GM12878 (cell line): Measurements from ENCODE around the gene TBCB. TPM values are rescaled to one million over a fixed set of nuclear protein-coding genes. Genes with fewer than 3 reads are reported as not detected.
A peak's percentile ranks its signal among the peaks of the same experiment; 100 is the strongest.

Source experiments
- ATAC-seq: fragments of 200-7000 bp; cut with Tn5 transposase; 3 replicates; pipeline ENCODE4 v1.9.1; 2020; ENCODE audit warnings: mild to moderate bottlenecking, moderate library complexity
- BruUV-seq: library from RNA; stranded (reverse); fragments of 400-500 nt; replicated peaks from 2 replicates; lab custom pipeline; 2021; lab: Mats Ljungman, UMichigan
- CTCF ChIA-PET: fragments of 300-600 bp; sonication (Branson Sonifier 250); formaldehyde crosslinking; extraction: SDS; loops from one replicate; lab custom pipeline; 2021; ENCODE audit warnings: inconsistent platforms; lab: Yijun Ruan, JAX
- POLR2A ChIA-PET: fragments of 350-600 bp; formaldehyde crosslinking; extraction: SDS; loops from one replicate; lab custom pipeline; 2021; ENCODE audit warnings: inconsistent platforms; lab: Charles Lee
- RAD21 ChIA-PET: fragments of 300-600 bp; sonication (Branson Sonifier 250); formaldehyde crosslinking; loops from one replicate; lab custom pipeline; 2023; ENCODE audit warnings: antibody characterized with exemption; ENCODE audit not compliant: unreplicated experiment; lab: Charles Lee
- SMC1A ChIA-PET: fragments of 300-600 bp; sonication (Branson Sonifier 250); formaldehyde crosslinking; loops from one replicate; lab custom pipeline; 2023; ENCODE audit not compliant: unreplicated experiment, uncharacterized antibody; lab: Charles Lee
- DNase-seq: peaks from one replicate; pipeline ENCODE4 v3.0.0-alpha.2; 2011; ENCODE audit warnings: low read depth, low spot score
- FAIRE-seq: peaks from 3 replicates; lab custom pipeline; 2011; peaks lifted over from hg19 to GRCh38; lab: Jason Lieb, UNC
- H2AFZ ChIP-seq: 2 replicates; pipeline ENCODE4 v1.6.0; 2011; ENCODE audit warnings: low read depth, low read length, control low read depth; ENCODE audit not compliant: control insufficient read depth
- H3K27ac ChIP-seq: 2 replicates; pipeline ENCODE4 v1.5.1; 2011; ENCODE audit warnings: control low read depth; ENCODE audit not compliant: control insufficient read depth, insufficient read depth
- H3K27me3 ChIP-seq, 2 experiments: replicated peaks in 1 of 2; 2 replicates each; pipeline versions ENCODE4 v1.6.0 to v1.6.1; 2011; ENCODE audit warnings: low read length in 1 of 2; ENCODE audit not compliant: control insufficient read depth in 2 of 2, insufficient read depth in 2 of 2
- H3K36me3 ChIP-seq, 2 experiments: 2 replicates each; pipeline ENCODE4 v1.5.1; 2011; ENCODE audit warnings: low read length in 1 of 2; ENCODE audit not compliant: control insufficient read depth in 2 of 2, insufficient read depth in 2 of 2
- H3K4me1 ChIP-seq: 2 replicates; pipeline ENCODE4 v1.6.1; 2011; ENCODE audit warnings: mild to moderate bottlenecking, low read length, moderate library complexity, mixed read lengths; ENCODE audit not compliant: control insufficient read depth, insufficient read depth
- H3K4me2 ChIP-seq: 2 replicates; pipeline ENCODE4 v1.6.0; 2011; ENCODE audit warnings: control low read depth; ENCODE audit not compliant: control insufficient read depth, insufficient read depth
- H3K4me3 ChIP-seq: fragments of 200-600 bp; sonication (generic); 2 replicates; pipeline ENCODE4 v1.5.1; 2016
- H3K79me2 ChIP-seq: 2 replicates; pipeline ENCODE4 v1.6.0; 2011; ENCODE audit warnings: low read length; ENCODE audit not compliant: control insufficient read depth, insufficient read depth
- H3K9ac ChIP-seq: 2 replicates; pipeline ENCODE4 v1.8.0; 2011; ENCODE audit warnings: low read length, control low read depth, mixed read lengths; ENCODE audit not compliant: control insufficient read depth, insufficient read depth
- H3K9me3 ChIP-seq: replicated peaks from 3 replicates; pipeline ENCODE4 v1.5.1; 2011; ENCODE audit warnings: mild to moderate bottlenecking, low read length; ENCODE audit not compliant: control insufficient read depth, insufficient read depth
- H4K20me1 ChIP-seq: 2 replicates; pipeline ENCODE4 v1.6.0; 2011; ENCODE audit not compliant: control insufficient read depth, insufficient read depth
- BCL3 ChIP-seq: IDR thresholded peaks from 2 replicates; pipeline ENCODE4 v1.6.1; 2011; ENCODE audit warnings: borderline replicate concordance, low read depth, mild to moderate bottlenecking, moderate library complexity, low read length; ENCODE audit not compliant: insufficient read depth, poor library complexity, severe bottlenecking
- BHLHE40 ChIP-seq, 2 experiments: fragments of 450-650 bp in 1 of 2; IDR thresholded peaks; 2 replicates each; pipeline ENCODE4 v1.6.1; 2011 to 2017; ENCODE audit warnings: low read depth in 2 of 2, borderline replicate concordance in 1 of 2, improper control_type of control experiment in 1 of 2, low read length in 1 of 2, mild to moderate bottlenecking in 1 of 2
- ETV6 ChIP-seq, 2 experiments: fragments of 450-650 bp in 1 of 2; IDR thresholded peaks in 1 of 2; conservative IDR thresholded peaks in 1 of 2; 2 replicates each; pipeline ENCODE4 v1.6.1; 2014; ENCODE audit warnings: antibody characterized with exemption in 1 of 2, borderline replicate concordance in 1 of 2, low read depth in 1 of 2, mild to moderate bottlenecking in 1 of 2, moderate library complexity in 1 of 2
- MYB ChIP-seq: fragments of 150-350 bp; IDR thresholded peaks from 2 replicates; pipeline ENCODE4 v1.6.1; 2014; ENCODE audit warnings: mild to moderate bottlenecking, low read depth, low read length, borderline replicate concordance
- PAX8 ChIP-seq: fragments of 450-650 bp; IDR thresholded peaks from 2 replicates; pipeline ENCODE4 v1.6.1; 2017; ENCODE audit warnings: mild to moderate bottlenecking, moderate library complexity
- POU2F2 ChIP-seq: IDR thresholded peaks from 3 replicates; pipeline ENCODE4 v1.6.1; 2011; ENCODE audit warnings: low read depth, mild to moderate bottlenecking, low read length, borderline replicate concordance
- SUZ12 ChIP-seq: fragments of 200-600 bp; sonication (generic); IDR thresholded peaks from one replicate; pipeline ENCODE4 v1.6.1; 2018; ENCODE audit warnings: antibody characterized with exemption, mild to moderate bottlenecking; ENCODE audit not compliant: unreplicated experiment
- ZBED1 ChIP-seq: IDR thresholded peaks from 2 replicates; pipeline ENCODE4 v1.6.1; 2016; ENCODE audit warnings: borderline replicate concordance
- ZNF24 ChIP-seq: fragments of 450-650 bp; IDR thresholded peaks from 2 replicates; pipeline ENCODE4 v1.6.1; 2017; ENCODE audit warnings: antibody characterized with exemption, mild to moderate bottlenecking
- ZNF687 ChIP-seq: fragments of 450-650 bp; IDR thresholded peaks from 2 replicates; pipeline ENCODE4 v1.6.1; 2017; ENCODE audit warnings: mild to moderate bottlenecking, moderate library complexity
- ZZZ3 ChIP-seq: IDR thresholded peaks from 2 replicates; pipeline ENCODE4 v1.6.1; 2011; ENCODE audit warnings: low read depth; ENCODE audit not compliant: control insufficient read depth, insufficient read length
- WGBS: methylation state at CpG from one replicate; pipeline ENCODE4 v1.1.6; 2016; ENCODE audit warnings: low lambda C conversion rate; ENCODE audit not compliant: insufficient replicate concordance, insufficient coverage; ENCODE audit errors: missing lambda C conversion rate; 5-methylcytosine and 5-hydroxymethylcytosine counted together
- in situ Hi-C: fragments of 300-500 bp; cut with MboI; formaldehyde crosslinking; loops from 9 replicates; pipeline ENCODE4 v1.14.3; 2018; ENCODE audit warnings: mixed read lengths
- intact Hi-C: fragments of 100-400 bp; cut with micrococcal nuclease; formaldehyde crosslinking; loops from one replicate; pipeline ENCODE4 v1.14.2; 2022; ENCODE audit not compliant: unreplicated experiment
- polyA plus RNA-seq, 11 experiments: library from polyadenylated mRNA; depleted of rRNA in 4 of 11; unstranded in 6 of 11; stranded (reverse) in 5 of 11; fragments of >200 nt; fragmentation: Nextera tagmentation in 4 of 11; fragmentation: Illumina TruSeq in 1 of 11; extraction: Ambion mirVana in 4 of 11; extraction: Trizol in 1 of 11; gene quantifications; 1 replicate in 1 of 11; 2 replicates in 10 of 11; pipeline versions ENCODE4 v1.2.1 to v1.2.3, GENCODE V29; 2011 to 2016; ENCODE audit warnings: inconsistent platforms in 2 of 11, missing spikeins in 2 of 11, low read depth in 1 of 11
- total RNA-seq, 4 experiments: library from RNA; depleted of rRNA in 3 of 4; stranded (reverse); fragments of >200 nt in 3 of 4; fragmentation: Illumina TruSeq in 1 of 4; extraction: Trizol in 1 of 4; gene quantifications; 2 replicates each; pipeline versions ENCODE4 v1.2.1 to v1.2.3, GENCODE V29; 2013 to 2021
- TF ChIP-seq, protein P1 (sequence below): fragments of 450-650 bp; IDR thresholded peaks from 2 replicates; pipeline ENCODE4 v1.6.1; 2016; ENCODE audit warnings: mild to moderate bottlenecking
- TF ChIP-seq, protein P2 (sequence below): IDR thresholded peaks from 2 replicates; pipeline ENCODE4 v1.6.1; 2012; ENCODE audit warnings: low read depth, low read length, improper control_type of control experiment

Gene TBCB
- total and polyA plus RNA-seq, 10 of the 15 experiments (the other 5 are each of a cell fraction or from before 2014, with no cell fraction given), result 9.4 to 193 (median 126) TPM

DNA sequence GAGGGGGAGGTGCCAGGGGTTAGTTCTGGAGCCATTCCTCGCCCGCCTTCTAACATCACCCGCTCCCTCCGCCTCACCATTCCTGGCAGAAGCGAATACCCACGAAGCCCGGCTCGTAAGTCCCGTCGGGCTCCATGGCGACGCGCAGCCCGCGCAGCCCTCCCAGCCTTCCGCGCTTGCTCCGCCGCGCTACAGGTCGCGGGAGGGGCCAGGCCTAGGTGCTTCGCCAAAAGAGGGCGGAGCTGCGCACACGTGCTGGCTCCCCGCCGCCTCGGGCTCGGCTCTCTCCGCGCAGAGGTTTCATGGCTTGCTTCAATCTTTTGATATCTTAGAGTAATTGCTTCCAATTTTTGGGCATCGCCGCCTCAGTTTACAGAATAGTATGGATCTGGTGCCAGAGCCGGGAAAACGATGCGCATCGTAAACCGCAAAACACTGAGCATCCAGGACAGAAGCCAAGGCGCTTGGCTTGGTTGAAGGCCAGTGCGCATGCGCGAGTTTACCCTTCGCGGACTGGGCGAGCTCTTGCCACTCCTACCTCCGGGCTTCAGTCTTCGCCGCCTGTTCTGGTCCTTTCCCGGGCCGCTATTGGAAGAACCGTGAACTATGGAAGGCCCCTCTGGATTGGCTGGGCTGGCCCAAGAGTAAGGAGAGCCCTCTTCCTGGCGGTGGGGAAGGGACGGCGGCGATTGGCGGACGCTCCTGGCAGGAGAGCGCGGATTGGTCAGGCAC lies 381 bp upstream of the TBCB start, which contains the start of gene POLR2I:
POLR2I (minus strand) TSS at position 155 of the 732 bp plus-strand sequence; CDS start at position 136, 19 bp downstream.
- peak within 1 kb of the TSS; percentile 94 for H3K4me2 ChIP-seq
- peak within 1 kb of the TSS; percentile 80 for H3K27ac ChIP-seq
- ATAC-seq (peak; percentile 94), DNase-seq (peak; percentile 97), FAIRE-seq (peak; percentile 99)
- SMC1A ChIA-PET, result interaction anchor here (0.7 to 2.9 kb wide), 8 partner anchors 10 to 233 kb away, joined by 3 to 12 read pairs (median 3); partner anchors contain the start of genes ZNF146 and ZNF565
- intact Hi-C loops (loop anchor here (1.0 to 10.0 kb wide), 4 partner anchors 55 to 1260 kb away; partner anchors contain the start of genes THAP8, WDR62, ZNF146 and ZNF527), in situ Hi-C loops (loop anchor here (10.0 kb wide), 1 partner anchor 370 kb away; the partner anchor contains the start of gene ZNF566)
- H3K9me3 ChIP-seq, result no peaks in the 10 kb centered on the region
- RAD21 ChIA-PET, result interaction anchor here (0.6 to 1.9 kb wide), 8 partner anchors 13 to 471 kb away, joined by 3 to 5 read pairs (median 3); partner anchors contain the start of gene ALKBH6
- no TSS peak for BruUV-seq
- H3K79me2 ChIP-seq, result peaks cover 24% of the 10 kb centered on the region
- POLR2A ChIA-PET, result interaction anchor here (0.6 to 1.6 kb wide), 8 partner anchors 11 to 101 kb away, joined by 3 to 11 read pairs (median 4); partner anchors contain the start of genes ALKBH6, CAPNS1, ZNF146 and ZNF565
- no peaks in the 10 kb centered on the region for H4K20me1 ChIP-seq
- H2AFZ ChIP-seq, result peak within 1 kb of the TSS; percentile 88
- no peaks in the 10 kb centered on the region for H3K27me3 ChIP-seq
- WGBS, result under 1% methylated on average over 58 of the region's 60 CpGs
- H3K9ac ChIP-seq, result peak within 1 kb of the TSS; percentile 96
- peaks cover 4% of the 10 kb centered on the region in 2 experiments for H3K36me3 ChIP-seq
- CTCF ChIA-PET, result interaction anchor here (0.6 to 2.9 kb wide), 9 partner anchors 13 to 655 kb away, joined by 3 to 10 read pairs (median 4); partner anchors contain the start of gene THAP8
- peaks cover 9% of the 10 kb centered on the region for H3K4me1 ChIP-seq
- H3K4me3 ChIP-seq, result peak within 1 kb of the TSS; percentile 89
- TF ChIP-seq, protein P1, sequence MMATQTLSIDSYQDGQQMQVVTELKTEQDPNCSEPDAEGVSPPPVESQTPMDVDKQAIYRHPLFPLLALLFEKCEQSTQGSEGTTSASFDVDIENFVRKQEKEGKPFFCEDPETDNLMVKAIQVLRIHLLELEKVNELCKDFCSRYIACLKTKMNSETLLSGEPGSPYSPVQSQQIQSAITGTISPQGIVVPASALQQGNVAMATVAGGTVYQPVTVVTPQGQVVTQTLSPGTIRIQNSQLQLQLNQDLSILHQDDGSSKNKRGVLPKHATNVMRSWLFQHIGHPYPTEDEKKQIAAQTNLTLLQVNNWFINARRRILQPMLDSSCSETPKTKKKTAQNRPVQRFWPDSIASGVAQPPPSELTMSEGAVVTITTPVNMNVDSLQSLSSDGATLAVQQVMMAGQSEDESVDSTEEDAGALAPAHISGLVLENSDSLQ, result peak; percentile 85
- TF ChIP-seq, protein P2, sequence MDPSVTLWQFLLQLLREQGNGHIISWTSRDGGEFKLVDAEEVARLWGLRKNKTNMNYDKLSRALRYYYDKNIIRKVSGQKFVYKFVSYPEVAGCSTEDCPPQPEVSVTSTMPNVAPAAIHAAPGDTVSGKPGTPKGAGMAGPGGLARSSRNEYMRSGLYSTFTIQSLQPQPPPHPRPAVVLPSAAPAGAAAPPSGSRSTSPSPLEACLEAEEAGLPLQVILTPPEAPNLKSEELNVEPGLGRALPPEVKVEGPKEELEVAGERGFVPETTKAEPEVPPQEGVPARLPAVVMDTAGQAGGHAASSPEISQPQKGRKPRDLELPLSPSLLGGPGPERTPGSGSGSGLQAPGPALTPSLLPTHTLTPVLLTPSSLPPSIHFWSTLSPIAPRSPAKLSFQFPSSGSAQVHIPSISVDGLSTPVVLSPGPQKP, result no peak
- TF ChIP-seq ZNF24, result no peak
- TF ChIP-seq ZNF687, result peak; percentile 91
- no peak for TF ChIP-seq BCL3
- TF ChIP-seq MYB, result no peak
- no peak for TF ChIP-seq ETV6 (conservative IDR thresholded peaks at IDR 0.05 in 1 of 2, IDR thresholded peaks at IDR 0.05 in 1 of 2; ENCODE audit: borderline replicate concordance in 1 of 2, low read depth in 1 of 2)
- TF ChIP-seq ZZZ3, result no peak
- no peak; the same call in 2 of the 3 replicates for TF ChIP-seq POU2F2
- no peak for TF ChIP-seq ZBED1
- peak; percentile 98 to 99 for TF ChIP-seq BHLHE40 (IDR thresholded peaks at IDR 0.05; ENCODE audit: borderline replicate concordance in 1 of 2, low read depth in 2 of 2, low read length in 1 of 2)
- no peak for TF ChIP-seq PAX8
- no peak for TF ChIP-seq SUZ12
